Brain pericyte (primary cell): ENCODE measurements around the gene KRTAP5-4.
"Not testable (repeated sequence)": the region's sequence is repeated elsewhere in the genome, so short reads cannot be mapped to it uniquely, and the experiment has no call there.

Experiments
- DNase-seq: peaks from one replicate; pipeline ENCODE4 v3.0.0-alpha.2; 2012; ENCODE audit warnings: low read depth, low spot score

Gene KRTAP5-4

GRCh38 chr11:1601663-1602062 lies 20.3 kb downstream of the KRTAP5-4 start:
- DNase-seq = not testable (repeated sequence)

GRCh38 chr11:1600626-1601025 lies 21.3 kb downstream of the KRTAP5-4 start:
- DNase-seq = no peak

- no peak for DNase-seq
These were observed 23.1 kb downstream of the KRTAP5-4 start for GRCh38 chr11:1598816-1599215.

GRCh38 chr11:1598406-1598805 lies 23.5 kb downstream of the KRTAP5-4 start:
- not testable (repeated sequence) for DNase-seq

GRCh38 chr11:1597994-1598380 lies 24.0 kb downstream of the KRTAP5-4 start, which contains the start of gene KRTAP5-2:
Gene KRTAP5-2, minus strand, starts transcription at chr11:1598294. Its CDS starts 44 bp downstream, at chr11:1598250.
- DNase-seq = no peak

GRCh38 chr11:1597331-1597993 lies 24.5 kb downstream of the KRTAP5-4 start:
- DNase-seq = no peak

GRCh38 chr11:1596576-1597121 lies 25.3 kb downstream of the KRTAP5-4 start:
- not testable (repeated sequence) for DNase-seq

- not testable (repeated sequence) for DNase-seq
These were observed 25.9 kb downstream of the KRTAP5-4 start for GRCh38 chr11:1595994-1596575.

GRCh38 chr11:1592628-1593027 lies 29.3 kb downstream of the KRTAP5-4 start:
- no peak for DNase-seq

GRCh38 chr11:1589996-1590395 lies 31.9 kb downstream of the KRTAP5-4 start:
- no peak for DNase-seq

- not testable (repeated sequence) for DNase-seq
These were observed 32.6 kb downstream of the KRTAP5-4 start for GRCh38 chr11:1589191-1589963.

- DNase-seq = no peak
These were observed 35.2 kb downstream of the KRTAP5-4 start for GRCh38 chr11:1586699-1587098.

- not testable (repeated sequence) for DNase-seq
These were observed 37.1 kb downstream of the KRTAP5-4 start, which contains the start of gene KRTAP5-1 for GRCh38 chr11:1584661-1585370. Gene KRTAP5-1, minus strand, starts transcription at chr11:1585283. Its CDS starts 34 bp downstream, at chr11:1585249.

GRCh38 chr11:1582909-1583308 lies 39.0 kb downstream of the KRTAP5-4 start:
- not testable (repeated sequence) for DNase-seq

- no peak for DNase-seq
These were observed 40.0 kb downstream of the KRTAP5-4 start for GRCh38 chr11:1581976-1582375.

- DNase-seq = no peak
These were observed 45.1 kb downstream of the KRTAP5-4 start for GRCh38 chr11:1576825-1577224.

- DNase-seq = not testable (repeated sequence)
These were observed 46.2 kb downstream of the KRTAP5-4 start for GRCh38 chr11:1575756-1576155.

GRCh38 chr11:1574933-1575242 lies 47.0 kb downstream of the KRTAP5-4 start:
- no peak for DNase-seq

GRCh38 chr11:1574238-1574932 lies 47.6 kb downstream of the KRTAP5-4 start:
- DNase-seq = no peak

GRCh38 chr11:1573903-1574237 lies 48.1 kb downstream of the KRTAP5-4 start:
- no peak for DNase-seq
